H7 (cell line): ENCODE measurements around the gene TRMT44. TPM values are rescaled to one million over a fixed set of nuclear protein-coding genes. Genes with fewer than 3 reads are reported as not detected.
A peak's percentile ranks its signal among the peaks of the same experiment; 100 is the strongest.

ENCODE experiments used
- DNase-seq: peaks from one replicate; pipeline ENCODE4 v3.0.0; 2012
- H3K27me3 ChIP-seq: 2 replicates; pipeline ENCODE4 v1.6.0; 2011; ENCODE audit warnings: mild to moderate bottlenecking, low read length; ENCODE audit not compliant: control insufficient read depth, insufficient read depth
- H3K36me3 ChIP-seq: replicated peaks from 2 replicates; pipeline ENCODE4 v1.5.1; 2011; ENCODE audit warnings: low read length; ENCODE audit not compliant: control insufficient read depth, insufficient read depth
- H3K4me3 ChIP-seq: 2 replicates; pipeline ENCODE4 v1.5.1; 2011; ENCODE audit warnings: low read depth, mild to moderate bottlenecking, control low read depth, low read length, moderate library complexity; ENCODE audit not compliant: insufficient read depth
- total RNA-seq: library from RNA; depleted of rRNA; stranded (reverse); fragments of >200 nt; shearing (Covaris generic); gene quantifications from 2 replicates; pipeline ENCODE4 v1.2.3, GENCODE V29; 2014

Gene TRMT44
- total RNA-seq, 1 experiment from 2014 or later: 42.2 TPM

- H3K27me3 ChIP-seq: no peaks in the 10 kb centered on the region
- no peak overlapping the region for H3K4me3 ChIP-seq
- DNase-seq: no peak
- no peaks in the 10 kb centered on the region for H3K36me3 ChIP-seq
Measured at GRCh38 chr4:8497762-8498161, 57.2 kb downstream of the TRMT44 start.

- Histone ChIP-seq H3K36me3 (no peaks in the 10 kb centered on the region), H3K4me3 (no peak overlapping the region), H3K27me3 (no peaks in the 10 kb centered on the region)
- no peak for DNase-seq
Measured at GRCh38 chr4:8500966-8501365, 60.4 kb downstream of the TRMT44 start.

DNA sequence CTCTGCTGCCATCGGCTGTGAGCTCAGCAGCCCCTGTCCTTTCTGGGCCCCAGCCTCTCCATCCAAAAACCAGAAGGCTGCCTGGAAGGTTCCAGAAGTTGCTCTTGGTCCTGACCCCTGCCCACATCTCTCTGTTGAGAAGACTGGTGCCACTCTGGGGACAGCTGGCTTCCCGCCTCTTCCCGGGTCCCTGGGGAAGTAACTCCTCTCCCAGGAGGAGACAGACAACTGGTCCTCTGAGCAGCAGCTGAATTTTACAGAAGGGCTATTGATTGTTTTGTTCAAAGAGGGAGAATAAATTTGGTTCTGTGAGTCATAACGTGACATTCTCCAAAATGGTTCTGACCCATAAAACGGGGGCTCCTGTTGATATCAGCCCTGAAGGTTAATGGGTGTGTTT is 61.2 kb downstream of the TRMT44 start:
- Histone ChIP-seq H3K36me3 (no peaks in the 10 kb centered on the region), H3K27me3 (no peaks in the 10 kb centered on the region), H3K4me3 (no peak overlapping the region)
- DNase-seq: no peak

GRCh38 chr4:8502371-8502770 is 61.8 kb downstream of the TRMT44 start:
- Histone ChIP-seq H3K4me3 (no peak overlapping the region), H3K36me3 (no peaks in the 10 kb centered on the region), H3K27me3 (no peaks in the 10 kb centered on the region)
- no peak for DNase-seq

GRCh38 chr4:8502836-8503585 is 62.4 kb downstream of the TRMT44 start:
- Histone ChIP-seq H3K4me3 (no peak overlapping the region), H3K27me3 (no peaks in the 10 kb centered on the region), H3K36me3 (no peaks in the 10 kb centered on the region)
- DNase-seq: peak; percentile 60

DNA sequence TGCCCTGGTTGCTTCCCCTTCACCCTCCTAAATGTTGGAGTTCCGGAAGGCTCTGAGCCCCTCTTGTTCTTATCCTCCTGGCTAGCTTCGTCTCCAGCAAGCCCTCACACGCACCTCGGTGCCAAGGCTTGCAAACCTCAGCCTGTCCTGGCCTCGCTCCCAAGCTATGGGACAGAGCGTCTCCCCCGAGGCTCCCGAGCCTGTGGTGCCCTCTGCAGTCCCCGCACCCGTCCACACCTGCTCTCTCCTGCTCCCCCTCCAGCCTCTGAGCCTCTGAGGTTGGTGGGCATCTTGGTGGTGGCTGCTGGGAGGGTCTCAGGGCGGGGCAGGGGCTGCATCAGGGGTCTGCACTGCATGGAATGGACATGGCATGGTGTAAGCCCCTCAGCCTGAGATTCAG is 63.2 kb downstream of the TRMT44 start:
- H3K27me3 ChIP-seq: no peaks in the 10 kb centered on the region
- no peak overlapping the region for H3K4me3 ChIP-seq
- no peaks in the 10 kb centered on the region for H3K36me3 ChIP-seq
- DNase-seq: peak; percentile 60

DNA sequence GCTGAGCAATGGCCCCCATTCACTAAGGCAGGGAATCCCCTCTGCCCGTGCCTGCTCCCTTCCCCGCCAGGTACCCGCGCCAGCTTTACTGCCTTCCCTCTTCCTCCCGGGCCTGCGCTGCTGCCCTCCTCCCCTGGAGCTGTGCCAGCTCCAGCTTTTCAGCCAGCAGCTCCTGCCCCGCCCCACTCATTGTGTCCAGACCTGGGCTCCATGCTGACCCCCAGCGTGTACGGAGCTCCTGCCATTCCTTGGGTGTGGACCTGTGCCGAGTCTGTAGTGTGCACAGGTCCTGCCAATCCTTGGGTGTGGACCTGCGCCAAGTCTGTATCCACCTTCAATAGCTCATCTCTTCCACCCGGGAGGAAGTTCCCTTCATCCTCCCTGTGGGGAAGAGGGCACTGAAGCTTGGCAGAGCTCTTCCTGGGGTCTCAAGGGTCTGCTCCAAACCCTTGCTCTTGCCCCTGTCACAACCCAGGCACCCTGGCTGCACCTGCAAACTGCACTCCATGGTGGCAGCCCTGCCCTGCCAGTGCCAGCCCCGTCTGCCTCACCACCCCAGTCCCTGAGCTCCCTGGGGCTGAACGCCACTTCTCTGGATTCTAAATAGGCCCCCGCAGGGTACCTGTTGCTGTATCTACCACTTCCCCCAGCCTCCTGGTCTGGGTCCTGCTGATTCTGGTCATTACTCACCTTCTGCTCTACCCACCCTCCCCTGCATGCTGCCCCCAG is 63.9 kb downstream of the TRMT44 start:
- peak; percentile 53 for DNase-seq
- H3K36me3 ChIP-seq: no peaks in the 10 kb centered on the region
- H3K27me3 ChIP-seq: no peaks in the 10 kb centered on the region
- no peak overlapping the region for H3K4me3 ChIP-seq

DNA sequence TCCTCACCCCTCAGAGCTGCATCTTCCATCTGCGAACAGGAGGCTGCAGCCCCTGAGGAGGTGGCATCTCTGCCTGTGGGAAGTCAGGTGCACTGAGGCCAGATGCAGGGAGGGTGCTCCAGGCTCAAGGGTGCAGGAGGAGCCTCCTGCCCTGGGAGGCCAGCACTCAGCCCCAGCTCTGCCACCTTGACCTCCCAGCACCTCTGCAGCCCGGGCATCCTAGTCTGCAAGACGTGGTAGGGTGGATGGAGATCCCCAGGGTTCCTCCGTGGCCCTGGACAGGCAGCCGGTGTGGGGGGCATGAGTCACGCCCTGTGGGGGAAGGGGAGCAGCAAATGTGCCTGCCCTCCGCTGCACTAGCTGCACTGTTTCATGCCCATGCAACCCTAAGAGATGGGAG is 64.7 kb downstream of the TRMT44 start:
- Histone ChIP-seq H3K27me3 (no peaks in the 10 kb centered on the region), H3K4me3 (no peak overlapping the region), H3K36me3 (no peaks in the 10 kb centered on the region)
- no peak for DNase-seq

DNA sequence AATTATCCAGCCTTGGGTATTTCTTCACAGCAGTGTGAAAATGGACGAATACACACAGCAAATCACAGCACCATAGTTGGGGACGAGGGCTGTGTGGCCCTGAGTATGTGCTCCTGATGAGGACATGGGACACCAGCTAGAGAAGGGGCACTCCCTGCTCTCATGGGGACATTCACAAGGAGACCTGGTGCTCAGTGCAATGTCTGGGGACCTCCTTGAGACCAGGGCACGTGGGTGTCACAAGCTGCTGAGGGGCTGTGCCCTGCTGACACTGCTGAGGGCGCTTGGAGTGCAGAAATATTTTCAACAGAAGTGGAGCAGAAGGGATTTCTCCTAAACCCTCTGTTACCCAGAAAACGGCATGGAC is 65.4 kb downstream of the TRMT44 start:
- Histone ChIP-seq H3K36me3 (no peaks in the 10 kb centered on the region), H3K27me3 (no peaks in the 10 kb centered on the region), H3K4me3 (no peak overlapping the region)
- DNase-seq: no peak

GRCh38 chr4:8506373-8507195 is 66.0 kb downstream of the TRMT44 start:
- Histone ChIP-seq H3K4me3 (no peak overlapping the region), H3K27me3 (no peaks in the 10 kb centered on the region), H3K36me3 (no peaks in the 10 kb centered on the region)
- peak; percentile 90 for DNase-seq

DNA sequence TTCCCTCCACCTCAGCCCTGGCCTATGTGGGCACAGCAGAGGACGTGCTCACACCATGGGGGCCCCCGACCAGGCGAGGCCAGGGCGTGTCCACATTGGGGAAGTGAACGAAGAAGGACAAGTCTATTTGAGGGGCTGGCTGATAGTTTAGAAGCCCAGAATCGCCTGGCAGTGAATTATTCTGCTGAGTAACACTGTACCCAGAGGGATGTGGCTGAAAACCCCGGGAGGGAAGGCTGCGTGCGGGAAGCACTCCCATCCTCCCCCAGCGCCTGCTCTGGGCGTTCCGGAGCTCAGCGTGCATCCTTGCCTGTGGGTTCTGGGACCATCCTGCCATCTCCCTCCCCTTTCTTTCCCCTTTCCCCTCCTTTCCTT is 66.6 kb downstream of the TRMT44 start:
- Histone ChIP-seq H3K27me3 (no peaks in the 10 kb centered on the region), H3K36me3 (no peaks in the 10 kb centered on the region), H3K4me3 (no peak overlapping the region)
- DNase-seq: no peak

GRCh38 chr4:8507624-8508023 is 67.0 kb downstream of the TRMT44 start:
- no peak overlapping the region for H3K4me3 ChIP-seq
- no peaks in the 10 kb centered on the region for H3K36me3 ChIP-seq
- H3K27me3 ChIP-seq: no peaks in the 10 kb centered on the region
- DNase-seq: peak; percentile 55

- Histone ChIP-seq H3K27me3 (no peaks in the 10 kb centered on the region), H3K4me3 (no peak overlapping the region), H3K36me3 (no peaks in the 10 kb centered on the region)
- peak; percentile 35 for DNase-seq
Measured at GRCh38 chr4:8508266-8508665, 67.7 kb downstream of the TRMT44 start.

- no peaks in the 10 kb centered on the region for H3K36me3 ChIP-seq
- DNase-seq: no peak
- H3K4me3 ChIP-seq: no peak overlapping the region
- H3K27me3 ChIP-seq: no peaks in the 10 kb centered on the region
Measured at GRCh38 chr4:8508740-8509139, 68.2 kb downstream of the TRMT44 start.
